ENCODE data around the gene OR6F1. TPM values are rescaled to one million over a fixed set of nuclear protein-coding genes. Genes with fewer than 3 reads are reported as not detected.
"Not testable (repeated sequence)": the region's sequence is repeated elsewhere in the genome, so short reads cannot be mapped to it uniquely, and the experiment has no call there.

Gene OR6F1
- total and polyA plus RNA-seq, 2 donors (not counting 1 experiment from before 2014, with no cell fraction given) = not detected

GRCh38 chr1:247742215-247742760 is 25.8 kb upstream of the OR6F1 start:
- intact Hi-C loops (cut with micrococcal nuclease); POLR2A ChIA-PET; CTCF ChIA-PET; H3K9me3 Mint-ChIP-seq (ENCODE audit: insufficient read depth); H3K27me3 ChIP-seq (replicated peaks in 1 of 4; ENCODE audit: control extremely low read depth in 1 of 4, control insufficient read depth in 3 of 4, insufficient read depth in 4 of 4, low read length in 3 of 4); H3K4me1 Mint-ChIP-seq; H2AFZ ChIP-seq (ENCODE audit: insufficient read depth, low read depth, low read length, poor library complexity, severe bottlenecking); H3K4me3 ChIP-seq (ENCODE audit: control extremely low read depth in 1 of 5, extremely low read depth in 1 of 5, insufficient read depth in 1 of 5, low read depth in 2 of 5, low read length in 4 of 5); H3K79me2 ChIP-seq (ENCODE audit: control insufficient read depth, insufficient read depth, low read length); H3K4me3 Mint-ChIP-seq; H4K20me1 ChIP-seq (ENCODE audit: control insufficient read depth, insufficient read depth, low read length, poor library complexity, severe bottlenecking); H3K9me3 ChIP-seq (ENCODE audit: control extremely low read depth in 1 of 3, control insufficient read depth in 2 of 3, insufficient read depth in 1 of 3, low read length in 2 of 3); H3K27me3 Mint-ChIP-seq; DNase-seq; H3K4me1 ChIP-seq (ENCODE audit: control insufficient read depth in 2 of 2, insufficient read depth in 2 of 2, low read length in 2 of 2); ATAC-seq (ENCODE audit: low read depth); H3K9ac ChIP-seq (ENCODE audit: low read length); H3K27ac Mint-ChIP-seq; H3K36me3 ChIP-seq (replicated peaks in 1 of 2; ENCODE audit: control extremely low read depth in 1 of 2, control insufficient read depth in 1 of 2, extremely low read depth in 1 of 2, insufficient read depth in 2 of 2, low read length in 1 of 2); H3K4me2 ChIP-seq (replicated peaks; ENCODE audit: low read depth, low read length, poor library complexity, severe bottlenecking); H3K27ac ChIP-seq (ENCODE audit: low read length in 2 of 2): not testable (repeated sequence)
- no CpG with 5 or more reads among the region's 3 CpGs for WGBS (ENCODE audit: insufficient coverage)

DNA sequence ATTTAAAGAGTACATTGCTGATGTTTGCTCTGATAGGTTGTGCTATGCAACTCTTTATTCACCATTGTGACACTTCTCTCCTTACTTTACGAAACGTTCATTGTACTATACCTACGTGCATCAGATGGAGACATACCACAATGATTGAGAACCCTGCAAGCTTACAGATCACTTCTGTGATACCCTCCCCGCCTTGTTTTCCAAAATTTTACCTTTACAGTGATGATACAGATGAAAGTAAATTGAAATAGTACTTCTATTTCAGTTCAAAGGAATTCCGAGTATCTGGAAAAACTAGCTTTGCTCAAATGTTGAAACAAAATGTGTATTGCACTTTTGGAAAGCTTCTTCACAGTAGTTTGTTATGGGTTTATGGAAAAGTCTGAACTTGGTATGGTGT is 25.3 kb upstream of the OR6F1 start:
- Histone ChIP-seq H3K4me3 (ENCODE audit: control extremely low read depth in 1 of 5, extremely low read depth in 1 of 5, insufficient read depth in 1 of 5, low read depth in 2 of 5, low read length in 4 of 5) (no peak overlapping the region), H3K4me1 (ENCODE audit: control insufficient read depth in 2 of 2, insufficient read depth in 2 of 2, low read length in 2 of 2) (no peaks in the 10 kb centered on the region), H3K27ac (ENCODE audit: low read length in 2 of 2) (no peak overlapping the region), H2AFZ (ENCODE audit: insufficient read depth, low read depth, low read length, poor library complexity, severe bottlenecking) (no peak overlapping the region), H3K79me2 (ENCODE audit: control insufficient read depth, insufficient read depth, low read length) (no peaks in the 10 kb centered on the region), H3K9me3 (ENCODE audit: control extremely low read depth in 1 of 3, control insufficient read depth in 2 of 3, insufficient read depth in 1 of 3, low read length in 2 of 3) (no peaks in the 10 kb centered on the region), H4K20me1 (ENCODE audit: control insufficient read depth, insufficient read depth, low read length, poor library complexity, severe bottlenecking) (no peaks in the 10 kb centered on the region), H3K9ac (ENCODE audit: low read length) (no peak overlapping the region), H3K4me2 (replicated peaks; ENCODE audit: low read depth, low read length, poor library complexity, severe bottlenecking) (no peak overlapping the region), H3K36me3 (replicated peaks in 1 of 2; ENCODE audit: control extremely low read depth in 1 of 2, control insufficient read depth in 1 of 2, extremely low read depth in 1 of 2, insufficient read depth in 2 of 2, low read length in 1 of 2) (no peaks in the 10 kb centered on the region), H3K27me3 (replicated peaks in 1 of 4; ENCODE audit: control extremely low read depth in 1 of 4, control insufficient read depth in 3 of 4, insufficient read depth in 4 of 4, low read length in 3 of 4) (no peaks in the 10 kb centered on the region)
- no CpG with 5 or more reads among the region's 5 CpGs for WGBS (ENCODE audit: insufficient coverage)
- Mint-ChIP-seq H3K4me1 (no peaks in the 10 kb centered on the region), H3K27me3 (peaks cover 3% of the 10 kb centered on the region), H3K9me3 (ENCODE audit: insufficient read depth) (no peaks in the 10 kb centered on the region), H3K4me3 (no peak overlapping the region), H3K27ac (no peak overlapping the region)
- DNase-seq = no peak
- intact Hi-C loops (cut with micrococcal nuclease) = no loop called here
- ChIA-PET POLR2A (no interaction called here), CTCF (no interaction called here)
- no peak for TF ChIP-seq EZH2 (IDR thresholded peaks at IDR 0.05; ENCODE audit: borderline replicate concordance, insufficient read depth, low read depth, low read length, poor library complexity, severe bottlenecking)
- TF ChIP-seq, protein P1, sequence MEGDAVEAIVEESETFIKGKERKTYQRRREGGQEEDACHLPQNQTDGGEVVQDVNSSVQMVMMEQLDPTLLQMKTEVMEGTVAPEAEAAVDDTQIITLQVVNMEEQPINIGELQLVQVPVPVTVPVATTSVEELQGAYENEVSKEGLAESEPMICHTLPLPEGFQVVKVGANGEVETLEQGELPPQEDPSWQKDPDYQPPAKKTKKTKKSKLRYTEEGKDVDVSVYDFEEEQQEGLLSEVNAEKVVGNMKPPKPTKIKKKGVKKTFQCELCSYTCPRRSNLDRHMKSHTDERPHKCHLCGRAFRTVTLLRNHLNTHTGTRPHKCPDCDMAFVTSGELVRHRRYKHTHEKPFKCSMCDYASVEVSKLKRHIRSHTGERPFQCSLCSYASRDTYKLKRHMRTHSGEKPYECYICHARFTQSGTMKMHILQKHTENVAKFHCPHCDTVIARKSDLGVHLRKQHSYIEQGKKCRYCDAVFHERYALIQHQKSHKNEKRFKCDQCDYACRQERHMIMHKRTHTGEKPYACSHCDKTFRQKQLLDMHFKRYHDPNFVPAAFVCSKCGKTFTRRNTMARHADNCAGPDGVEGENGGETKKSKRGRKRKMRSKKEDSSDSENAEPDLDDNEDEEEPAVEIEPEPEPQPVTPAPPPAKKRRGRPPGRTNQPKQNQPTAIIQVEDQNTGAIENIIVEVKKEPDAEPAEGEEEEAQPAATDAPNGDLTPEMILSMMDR (IDR thresholded peaks at IDR 0.05) = no peak
- no peak for ATAC-seq (ENCODE audit: low read depth)
